Cardiac fibroblast (primary cell): ENCODE results near the gene PDLIM1.
"Not testable (repeated sequence)": the region's sequence is repeated elsewhere in the genome, so short reads cannot be mapped to it uniquely, and the experiment has no call there.

Experiments
- DNase-seq, 2 donors: peaks; one replicate each; pipeline versions ENCODE4 v3.0.0 to v3.0.0-alpha.2; 2010; ENCODE audit warnings: low read depth in 2 of 2
- H3K4me3 ChIP-seq, 2 donors: replicated peaks in 1 of 2; 1 replicate in 1 of 2; 2 replicates in 1 of 2; pipeline ENCODE4 v1.5.1; 2011; ENCODE audit warnings: low read depth in 2 of 2, low read length in 2 of 2, mild to moderate bottlenecking in 2 of 2, moderate library complexity in 1 of 2
- CTCF ChIP-seq: IDR thresholded peaks from one replicate; pipeline ENCODE4 v1.5.1; 2011; ENCODE audit warnings: low read depth, mild to moderate bottlenecking, low read length, inconsistent platforms

The PDLIM1 gene

GRCh38 chr10:95245425-95246055 lies 45.3 kb downstream of the PDLIM1 start:
- DNase-seq = no peak
- H3K4me3 ChIP-seq = no peak overlapping the region
- TF ChIP-seq CTCF = no peak

- DNase-seq = no peak
- no peak overlapping the region for H3K4me3 ChIP-seq
- TF ChIP-seq CTCF = no peak
These were observed 46.7 kb downstream of the PDLIM1 start for GRCh38 chr10:95244152-95244551.

- H3K4me3 ChIP-seq = no peak overlapping the region
- DNase-seq = no peak
- no peak for TF ChIP-seq CTCF
These were observed 47.5 kb downstream of the PDLIM1 start for GRCh38 chr10:95243318-95243617.

- no peak overlapping the region for H3K4me3 ChIP-seq
- DNase-seq = peak; percentile 72 to 74
- TF ChIP-seq CTCF = peak; percentile 73
These were observed 48.1 kb downstream of the PDLIM1 start for GRCh38 chr10:95242581-95243317.

- DNase-seq = no peak
- TF ChIP-seq CTCF = no peak
- H3K4me3 ChIP-seq = no peak overlapping the region
These were observed 49.3 kb downstream of the PDLIM1 start for GRCh38 chr10:95241533-95241932.

GRCh38 chr10:95240811-95241210 lies 50.0 kb downstream of the PDLIM1 start:
- no peak overlapping the region for H3K4me3 ChIP-seq
- DNase-seq = no peak
- TF ChIP-seq CTCF = no peak

GRCh38 chr10:95240096-95240495 lies 50.7 kb downstream of the PDLIM1 start:
- not testable (repeated sequence) for H3K4me3 ChIP-seq, DNase-seq
